CD4-positive, alpha-beta T cell treated with Interleukin-12 subunit alpha and Interleukin-12 subunit beta, for 1 hour (primary cell): Measurements from ENCODE around the gene DIP2A.
"Not testable (repeated sequence)": the region's sequence is repeated elsewhere in the genome, so short reads cannot be mapped to it uniquely, and the experiment has no call there.

Source experiments
- DNase-seq: peaks from one replicate; pipeline ENCODE4 v3.0.0-alpha.2; 2020

DIP2A gene

GRCh38 chr21:46559291-46559983 lies 100.7 kb downstream of the DIP2A start:
- peak; percentile 64 for DNase-seq

GRCh38 chr21:46560568-46561444 lies 102.1 kb downstream of the DIP2A start:
- DNase-seq = no peak

GRCh38 chr21:46561445-46562090 lies 102.9 kb downstream of the DIP2A start:
- DNase-seq = no peak

- no peak for DNase-seq
These were observed 103.8 kb downstream of the DIP2A start for GRCh38 chr21:46562472-46562871.

- DNase-seq = no peak
These were observed 104.4 kb downstream of the DIP2A start for GRCh38 chr21:46562964-46563607.

- no peak for DNase-seq
These were observed 105.7 kb downstream of the DIP2A start for GRCh38 chr21:46564391-46564790.

- no peak for DNase-seq
These were observed 108.7 kb downstream of the DIP2A start for GRCh38 chr21:46567348-46567747.

GRCh38 chr21:46568562-46568961 lies 109.9 kb downstream of the DIP2A start:
- DNase-seq = no peak

- no peak for DNase-seq
These were observed 110.4 kb downstream of the DIP2A start for GRCh38 chr21:46569081-46569480.

- no peak for DNase-seq
These were observed 111.4 kb downstream of the DIP2A start for GRCh38 chr21:46570119-46570518.

GRCh38 chr21:46570631-46571030 lies 111.9 kb downstream of the DIP2A start:
- DNase-seq = no peak

- DNase-seq = no peak
These were observed 114.2 kb downstream of the DIP2A start for GRCh38 chr21:46572850-46573249.

GRCh38 chr21:46577786-46578185 lies 119.1 kb downstream of the DIP2A start:
- not testable (repeated sequence) for DNase-seq

- DNase-seq = not testable (repeated sequence)
These were observed 120.7 kb downstream of the DIP2A start for GRCh38 chr21:46579394-46579793.

- no peak for DNase-seq
These were observed 123.2 kb downstream of the DIP2A start for GRCh38 chr21:46581780-46582307.

GRCh38 chr21:46585191-46585953 lies 126.7 kb downstream of the DIP2A start:
- no peak for DNase-seq

GRCh38 chr21:46594276-46594675 lies 135.6 kb downstream of the DIP2A start:
- DNase-seq = no peak

GRCh38 chr21:46596201-46596600 lies 137.5 kb downstream of the DIP2A start:
- no peak for DNase-seq

GRCh38 chr21:46597031-46597430 lies 138.3 kb downstream of the DIP2A start:
- DNase-seq = no peak

- DNase-seq = no peak
These were observed 139.2 kb downstream of the DIP2A start for GRCh38 chr21:46597896-46598343.

GRCh38 chr21:46598581-46599572 lies 140.2 kb downstream of the DIP2A start:
- no peak for DNase-seq
